CD4-positive, alpha-beta T cell treated with Interleukin-2 at 100 ng/mL for 4 hours (primary cell): Measurements from ENCODE around the gene NTN5.
"Not testable (repeated sequence)": the region's sequence is repeated elsewhere in the genome, so short reads cannot be mapped to it uniquely, and the experiment has no call there.

Experiments
- DNase-seq: peaks from one replicate; pipeline ENCODE4 v3.0.0-alpha.2; 2020; ENCODE audit warnings: low spot score

Gene NTN5

DNA sequence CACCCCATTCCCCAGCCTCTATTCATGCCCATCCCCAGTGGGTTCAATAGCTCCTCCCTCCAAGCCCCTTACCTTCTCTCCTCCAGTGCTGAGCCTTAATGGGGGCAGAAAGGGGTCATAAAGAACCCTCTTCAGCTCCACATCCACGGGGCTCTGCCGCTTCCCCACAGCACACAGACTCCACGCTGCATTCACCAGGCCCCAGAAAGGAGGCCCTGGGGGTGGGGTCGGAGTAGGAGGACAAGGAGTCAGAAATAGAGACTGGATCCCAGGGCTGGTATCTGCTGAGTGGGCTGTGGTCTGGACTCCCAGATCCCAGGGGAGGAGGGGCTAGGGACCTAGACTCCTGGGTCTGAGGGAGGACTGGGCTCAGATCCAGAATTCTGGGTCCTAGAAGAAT, 28.5 kb downstream of the NTN5 start:
- DNase-seq: no peak

DNA sequence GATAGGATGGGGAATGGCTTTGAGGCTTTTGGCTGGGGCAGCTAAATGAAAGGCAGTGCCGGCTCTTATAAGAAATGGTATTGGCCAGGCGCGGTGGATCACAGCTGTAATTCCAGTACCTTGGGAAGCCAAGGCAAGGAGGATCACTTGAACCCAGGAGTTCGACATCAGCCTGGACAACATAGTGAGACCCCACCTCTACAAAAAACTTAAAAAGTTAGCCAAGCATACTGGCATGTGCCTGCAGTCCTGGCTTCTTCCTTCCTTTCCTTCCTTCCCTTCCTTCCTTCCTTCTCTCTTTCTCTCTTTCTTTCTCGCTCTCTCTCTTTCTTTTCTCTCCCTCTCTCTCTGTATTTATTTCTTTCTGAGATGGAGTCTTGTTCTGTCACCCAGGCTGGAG, 30.0 kb downstream of the NTN5 start:
- DNase-seq: no peak

DNA sequence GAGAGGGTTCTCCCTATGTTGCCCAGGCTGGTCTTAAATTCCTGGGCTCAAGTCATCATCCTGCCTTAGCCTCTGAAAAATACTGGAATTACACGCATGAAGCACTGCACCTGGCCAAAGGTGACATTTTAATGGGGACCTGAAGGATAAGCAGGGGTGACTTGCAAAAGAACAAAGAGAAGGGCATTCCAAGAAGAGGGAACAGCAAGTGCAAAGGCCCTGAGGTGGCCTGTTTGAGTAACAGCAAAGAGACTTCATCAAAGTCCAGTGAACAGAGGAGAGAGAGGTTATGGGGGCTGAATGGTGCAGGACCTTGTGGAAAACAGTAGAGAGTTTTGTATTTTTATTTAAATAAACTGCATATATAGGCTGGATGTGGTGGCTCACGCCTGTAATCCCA, 31.0 kb downstream of the NTN5 start:
- DNase-seq: no peak

DNA sequence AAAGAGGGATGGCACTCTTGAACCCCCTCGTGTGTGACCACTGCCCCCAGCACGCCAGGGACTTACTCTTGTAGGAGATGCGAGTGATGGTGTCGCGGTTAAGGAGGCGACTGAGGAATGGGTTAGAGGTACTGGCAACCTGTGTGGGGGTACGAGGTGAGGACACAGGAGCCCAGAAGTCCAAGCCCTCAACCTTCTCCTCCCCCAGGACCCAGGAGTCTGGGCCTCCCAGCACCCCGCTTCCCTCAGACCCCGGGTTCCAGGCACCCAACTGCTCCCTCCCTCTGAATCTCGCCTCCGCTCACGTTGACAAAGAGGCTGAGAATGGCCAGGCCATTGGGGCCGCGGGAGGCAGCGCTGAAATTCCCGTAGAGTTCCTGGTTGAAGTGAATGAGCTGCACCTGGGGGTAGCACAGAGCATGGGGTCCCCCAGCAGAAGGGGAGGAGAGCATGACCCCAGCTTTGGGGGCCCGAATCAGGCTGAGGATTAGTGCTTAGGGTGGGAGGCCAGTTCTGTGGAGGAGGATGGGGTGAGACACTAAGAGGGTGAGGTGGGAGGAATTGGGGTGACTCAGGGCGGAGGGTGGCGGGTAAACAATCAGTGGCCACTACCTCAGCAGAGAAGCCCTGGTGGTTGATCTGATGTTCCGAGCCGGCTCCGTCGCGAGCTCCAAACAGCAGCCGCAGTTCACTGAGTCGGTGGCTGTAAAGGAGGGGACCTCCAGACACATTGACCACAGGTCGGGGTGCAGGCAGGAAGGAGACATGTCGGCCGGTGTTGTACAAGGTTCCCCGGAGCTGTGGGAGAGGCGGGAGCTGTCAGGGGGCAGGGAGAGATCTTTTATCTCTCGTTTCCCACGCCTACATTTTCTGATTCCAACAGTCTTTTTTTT, 33.1 kb downstream of the NTN5 start:
- peak; percentile 31 for DNase-seq

DNA sequence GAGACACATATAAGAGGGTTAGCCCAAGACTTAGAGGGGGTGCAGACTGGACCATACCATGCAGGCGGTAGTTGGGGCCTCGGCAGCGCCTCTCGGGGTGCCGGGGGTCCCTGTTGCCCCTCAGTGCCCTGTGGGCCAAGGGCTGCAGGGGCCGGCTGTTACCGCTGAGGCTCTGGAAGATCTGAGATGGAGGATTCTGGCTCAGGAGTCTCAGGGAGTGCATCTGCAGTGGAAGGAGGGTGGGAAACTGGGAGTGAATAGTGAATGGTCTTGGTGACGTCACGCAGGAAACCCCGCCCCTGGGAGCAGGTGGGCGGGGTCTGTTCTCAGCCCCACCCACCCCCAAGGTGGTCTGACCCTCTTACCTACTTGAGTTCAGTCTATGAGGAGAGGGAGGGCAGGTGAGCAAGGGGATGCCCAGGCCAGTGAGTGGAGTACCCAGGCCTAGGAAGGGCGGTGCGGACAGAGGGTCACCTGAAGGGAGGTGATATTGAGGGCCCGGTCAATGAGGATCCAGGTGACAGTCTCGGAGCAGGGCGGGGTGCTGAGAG, 33.9 kb downstream of the NTN5 start:
- DNase-seq: no peak

DNA sequence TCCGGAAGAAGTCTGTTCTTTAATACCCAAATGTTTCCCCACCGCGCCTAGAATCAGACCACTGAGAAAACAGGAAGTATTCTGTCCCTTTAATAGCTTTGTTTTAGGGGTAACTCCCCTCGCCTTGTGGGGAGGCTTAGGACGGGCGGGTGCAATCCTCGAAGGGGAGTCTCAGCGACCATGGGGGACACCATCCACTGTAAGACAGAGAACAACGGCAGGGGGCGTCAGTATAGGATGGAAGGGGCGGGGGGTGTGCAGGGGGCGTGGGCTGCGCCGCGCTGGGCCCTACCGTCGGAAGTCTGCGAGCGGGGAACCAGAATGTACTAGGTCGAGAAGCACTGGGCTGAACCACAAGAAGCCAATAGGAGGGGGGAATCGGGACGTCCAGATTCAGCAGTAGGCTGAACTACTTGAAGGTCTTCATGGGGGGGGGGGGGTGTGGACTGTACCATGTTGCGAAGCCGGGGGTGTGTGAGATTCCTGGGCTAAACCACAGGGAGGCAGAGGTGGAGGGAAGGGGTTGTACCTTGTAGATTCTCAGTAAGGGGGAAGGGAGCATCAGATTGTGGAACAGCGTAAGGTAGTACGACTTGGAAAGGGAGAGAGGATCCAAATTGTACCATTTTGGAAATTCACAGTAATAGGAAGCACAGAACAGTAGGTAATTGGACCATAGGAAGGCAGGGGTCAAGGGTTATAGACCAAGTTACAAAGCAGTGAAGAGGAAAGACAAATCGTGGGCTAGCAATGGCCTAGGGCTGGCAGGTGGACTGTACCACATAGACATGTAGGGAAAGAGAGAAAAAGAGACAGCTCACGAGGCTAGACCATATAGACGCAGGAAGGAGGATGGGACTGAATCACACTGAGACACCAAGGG, 34.6 kb downstream of the NTN5 start:
- peak; percentile 92 for DNase-seq

DNA sequence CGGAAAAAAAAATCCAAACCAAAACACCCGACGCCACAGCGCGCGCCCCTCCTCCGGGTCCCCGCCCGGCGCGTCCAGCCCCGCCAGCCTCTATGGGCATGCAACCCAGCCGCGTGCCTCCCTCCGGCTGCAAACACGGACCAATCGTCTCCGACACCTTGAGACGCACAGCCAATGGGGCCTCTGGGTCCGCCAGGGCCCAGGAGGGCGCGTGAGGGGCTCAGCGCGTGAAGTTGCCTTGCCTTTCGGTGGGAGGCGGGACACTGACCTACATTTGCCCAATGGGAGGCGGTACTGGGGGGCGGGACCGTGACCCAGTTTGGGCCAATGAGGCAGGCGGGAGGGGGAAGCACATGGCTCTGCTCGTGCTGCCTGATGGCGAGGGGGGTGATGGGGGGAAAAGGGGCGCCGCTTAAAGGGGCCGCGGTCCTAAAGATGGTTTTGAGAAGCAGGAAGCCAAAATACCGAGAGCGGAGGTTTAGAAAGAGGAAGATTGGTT, 35.3 kb downstream of the NTN5 start:
- peak; percentile 100 for DNase-seq

DNA sequence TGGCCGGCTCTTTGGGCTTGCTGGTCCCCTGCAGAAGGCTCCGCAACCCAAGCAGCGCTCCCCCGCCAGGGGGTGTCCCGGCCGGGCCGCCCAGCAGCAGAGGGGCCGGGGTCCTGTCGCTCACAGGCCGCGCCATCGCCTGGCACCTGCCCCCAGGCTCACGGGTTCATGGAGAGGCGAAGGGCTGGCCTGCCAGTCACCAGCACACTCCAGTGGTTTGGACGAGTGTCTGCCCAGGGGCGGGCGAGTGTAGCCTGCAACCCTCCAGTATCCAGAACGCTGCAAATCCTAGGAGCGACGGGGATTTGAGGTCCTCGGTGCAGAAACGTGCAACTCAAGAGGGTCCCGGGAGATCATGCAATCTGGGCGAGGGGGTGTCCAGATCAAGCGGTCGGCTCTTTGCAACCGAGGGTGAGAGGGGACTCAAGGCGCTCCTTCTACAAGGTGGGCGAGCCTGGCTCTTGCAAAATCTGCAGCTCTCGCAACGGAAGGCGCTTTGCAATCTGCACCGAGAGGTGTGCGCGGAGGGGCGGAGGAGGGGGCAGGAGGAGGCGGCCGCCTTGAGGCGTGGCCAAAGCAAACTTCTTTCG, 35.9 kb downstream of the NTN5 start, which contains the start of gene DBP:
TSS of gene DBP (minus strand) at position 521 of the 590 bp plus-strand sequence. CDS start at position 136, 385 bp downstream.
- no peak for DNase-seq

DNA sequence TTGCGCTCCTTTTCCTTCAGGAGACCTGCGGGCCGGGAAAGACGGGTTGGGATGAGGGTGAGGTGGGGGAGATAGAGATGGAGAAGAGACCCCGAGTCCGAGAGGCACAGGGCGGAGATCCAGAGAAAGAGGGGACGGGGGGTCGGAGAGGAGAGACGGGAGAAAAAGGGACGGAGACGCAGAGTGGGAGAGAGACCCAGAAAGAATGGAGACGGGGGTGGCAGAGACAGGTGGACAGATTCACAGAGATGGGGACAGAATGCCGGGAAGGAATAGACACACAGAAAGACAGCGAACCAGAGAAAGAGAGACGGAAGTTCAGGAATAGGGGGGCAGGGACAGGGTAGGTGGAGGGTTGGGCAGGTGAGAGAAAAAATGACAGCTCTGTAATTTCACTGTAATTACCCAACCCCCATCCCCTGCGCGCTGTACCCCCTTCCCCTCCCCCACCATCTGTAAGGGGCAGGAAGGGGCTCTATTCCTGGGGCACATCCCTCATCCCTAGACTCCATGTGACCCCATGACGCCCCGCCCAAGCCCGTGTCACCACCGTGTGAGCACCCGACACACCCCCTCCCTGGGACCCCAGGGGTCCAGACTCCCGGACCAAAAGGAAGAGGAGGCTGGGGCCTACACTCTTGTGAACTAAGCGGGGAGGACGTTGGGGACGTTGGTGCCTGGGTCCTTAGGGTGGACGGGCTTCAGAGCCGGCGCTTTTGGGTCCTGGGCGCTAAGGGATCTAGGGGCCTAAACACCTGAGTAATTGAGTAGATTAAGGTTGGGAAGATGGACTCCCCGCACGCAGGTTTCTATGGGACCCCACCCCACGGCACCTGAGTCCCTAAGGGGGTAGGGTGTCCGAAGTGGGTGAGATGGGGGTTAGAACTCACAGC, 36.6 kb downstream of the NTN5 start:
- no peak for DNase-seq

DNA sequence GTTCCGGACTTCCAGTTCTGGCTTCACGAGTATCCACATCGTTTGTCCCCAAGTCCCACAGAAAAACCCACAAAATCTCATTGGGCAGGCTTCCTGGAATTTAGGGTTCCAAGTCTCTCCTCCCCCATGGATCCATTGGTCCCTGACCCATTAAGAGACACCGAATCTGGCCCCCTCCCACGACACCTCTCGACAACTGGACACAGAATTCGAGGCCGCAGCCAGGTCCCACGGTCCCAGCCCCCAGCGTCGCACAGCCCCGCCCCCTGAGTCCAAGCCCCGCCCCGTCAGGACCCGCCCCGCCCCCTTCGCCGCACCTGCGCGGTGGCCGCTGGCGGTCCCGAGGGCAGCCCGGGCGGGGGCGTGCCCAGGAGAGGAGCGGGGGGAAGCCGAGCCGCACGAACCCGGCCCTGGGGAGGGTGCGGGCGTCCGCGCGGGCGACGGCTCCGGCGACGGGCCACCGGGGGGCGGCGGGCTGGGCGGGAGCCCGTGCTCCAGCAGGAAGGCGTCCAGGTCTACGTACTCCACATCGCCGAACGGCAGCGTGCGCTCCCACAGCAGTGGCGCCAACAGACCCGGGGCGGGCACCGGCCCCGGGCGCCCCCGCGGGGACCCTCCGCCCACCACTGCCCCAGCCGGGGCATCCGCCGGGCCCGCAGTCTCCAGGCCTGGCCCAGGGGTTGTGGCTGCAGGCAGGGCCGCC, 37.4 kb downstream of the NTN5 start:
- DNase-seq: peak; percentile 59

DNA sequence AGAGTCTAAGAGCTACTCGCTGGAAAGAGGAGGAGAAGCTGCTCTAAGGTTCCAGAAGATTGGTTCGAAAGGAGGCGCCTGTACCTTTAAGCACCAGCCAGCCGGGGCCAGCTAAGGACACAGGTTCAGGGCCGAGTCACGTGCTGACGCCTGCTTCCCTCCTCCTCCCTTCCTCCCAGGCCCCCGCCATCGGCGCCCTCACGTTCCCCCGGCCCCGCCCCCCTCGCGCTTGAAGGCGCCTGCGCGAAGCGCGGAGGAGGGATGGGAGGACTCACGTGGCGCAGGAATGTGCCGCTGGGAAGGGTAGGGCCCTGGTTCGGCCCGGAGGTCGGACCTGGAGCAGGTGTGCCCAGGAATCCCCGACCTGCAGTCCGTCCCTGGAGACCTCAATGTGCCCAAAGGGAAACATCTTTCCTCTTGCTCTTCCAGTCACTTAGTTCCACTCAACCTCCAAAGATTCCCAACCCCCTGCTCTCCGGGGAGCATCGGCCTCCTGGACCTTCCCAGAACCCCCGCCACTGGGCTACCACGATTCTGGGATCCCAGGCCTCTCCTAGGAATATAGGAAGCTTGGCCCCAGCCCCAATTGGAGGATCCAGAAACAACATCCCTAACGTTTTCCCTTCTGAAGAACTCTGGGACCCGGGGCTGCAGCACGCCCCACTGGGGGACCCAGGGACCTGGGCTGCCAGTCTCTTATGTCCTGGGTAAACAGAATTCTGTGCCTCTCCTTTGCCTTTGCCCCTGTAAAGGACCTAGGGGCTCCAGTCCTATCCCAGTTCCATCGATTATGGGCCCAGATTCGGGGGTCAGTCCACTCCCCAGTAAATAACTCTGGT, 38.2 kb downstream of the NTN5 start:
- DNase-seq: peak; percentile 92

DNA sequence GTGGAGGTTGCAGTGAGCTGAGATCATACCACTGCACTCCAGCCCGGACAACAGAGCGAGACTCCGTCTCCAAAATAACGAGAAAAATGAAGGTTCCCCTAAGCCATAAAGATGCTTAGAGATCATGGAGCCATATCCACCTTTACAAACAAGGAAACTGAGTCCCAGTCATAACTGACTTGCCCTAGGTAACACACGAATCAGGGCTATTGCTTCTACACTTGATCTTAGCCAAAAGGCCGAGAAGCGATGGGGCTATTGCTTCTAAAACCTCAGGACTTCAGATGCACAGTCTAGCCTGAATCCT, 38.8 kb downstream of the NTN5 start:
- no peak for DNase-seq

DNA sequence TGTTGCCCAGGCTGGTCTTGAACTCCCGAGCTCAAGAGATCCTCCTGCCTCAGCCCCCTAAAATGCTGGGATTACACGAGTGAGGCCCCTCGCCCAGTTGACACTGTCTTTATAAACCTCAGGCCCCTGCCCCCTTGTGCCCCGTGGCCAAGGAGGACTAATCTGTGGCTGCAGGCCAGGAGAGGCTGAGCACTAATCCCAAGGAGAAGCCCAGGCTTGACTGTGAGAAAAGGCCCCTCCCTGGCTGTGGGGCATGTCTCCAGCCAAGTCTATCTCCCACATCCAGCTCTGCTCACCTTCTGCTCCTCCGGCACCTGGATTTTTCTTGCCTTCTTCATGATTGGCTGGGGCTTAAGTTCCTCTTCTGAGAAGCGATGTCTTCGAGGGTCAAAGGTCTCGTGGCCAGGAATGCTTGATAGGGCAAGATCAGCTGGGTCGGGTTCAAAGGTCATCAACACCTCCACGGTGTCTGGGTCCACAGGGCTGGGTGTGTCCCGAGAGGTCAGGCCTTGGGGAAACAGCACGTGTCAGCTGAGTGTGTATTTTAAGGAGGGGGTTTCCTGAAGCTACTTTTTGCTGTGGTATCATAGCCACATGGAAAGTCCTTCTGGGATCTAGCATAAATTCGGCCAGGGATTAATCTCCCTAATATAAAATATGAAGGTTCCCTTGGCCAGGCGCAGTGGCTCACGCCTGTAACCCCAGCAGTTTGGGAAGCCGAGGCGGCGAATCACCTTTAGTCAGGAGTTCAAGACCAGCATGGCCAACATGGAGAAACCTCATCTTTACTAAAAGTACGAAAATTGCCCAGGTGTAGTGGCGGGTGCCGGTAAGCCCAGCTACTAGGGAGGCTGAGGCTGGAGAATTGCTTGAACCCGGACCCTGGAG, 39.4 kb downstream of the NTN5 start:
- no peak for DNase-seq

DNA sequence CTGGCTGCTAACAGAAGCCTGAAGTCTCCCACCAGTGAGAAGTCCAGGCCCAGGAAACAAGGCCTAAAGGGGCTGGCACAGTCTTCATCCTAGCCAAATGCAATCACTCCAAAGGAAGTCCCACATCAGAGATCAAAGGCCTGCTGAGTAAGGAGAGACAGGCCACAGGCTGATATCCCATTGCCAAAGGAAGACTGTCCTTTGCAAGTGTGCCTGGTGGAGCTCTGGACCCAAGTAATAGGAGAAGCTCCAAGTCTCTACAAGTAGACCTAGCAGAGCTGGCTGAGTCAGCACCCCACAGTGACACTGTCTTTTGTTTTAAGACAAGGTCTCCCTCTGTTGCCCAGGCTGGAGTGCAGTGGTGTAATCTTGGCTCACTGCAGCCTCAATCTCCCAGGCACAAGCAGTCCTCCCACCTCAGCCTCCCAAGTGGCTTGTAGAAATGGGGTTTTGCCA, 40.1 kb downstream of the NTN5 start:
- no peak for DNase-seq

DNA sequence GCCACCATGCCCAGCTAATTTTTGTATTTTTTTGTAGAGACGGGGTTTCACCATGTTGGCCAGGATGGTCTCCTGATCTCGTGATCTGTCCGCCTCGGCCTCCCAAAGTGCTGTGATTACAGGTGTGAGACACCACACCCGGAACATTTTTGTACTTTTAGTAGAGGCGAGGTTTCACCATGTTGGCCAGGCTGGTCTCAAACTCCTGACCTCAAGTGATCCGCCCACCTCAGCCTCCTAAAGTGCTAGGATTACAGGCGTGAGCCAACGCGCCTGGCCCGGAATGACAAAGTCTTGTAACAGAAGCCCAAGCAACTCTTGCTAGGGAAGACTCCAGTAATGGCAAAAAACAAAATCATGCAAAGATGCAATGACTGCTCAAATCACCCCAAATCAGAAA, 40.5 kb downstream of the NTN5 start:
- DNase-seq: not testable (repeated sequence)

DNA sequence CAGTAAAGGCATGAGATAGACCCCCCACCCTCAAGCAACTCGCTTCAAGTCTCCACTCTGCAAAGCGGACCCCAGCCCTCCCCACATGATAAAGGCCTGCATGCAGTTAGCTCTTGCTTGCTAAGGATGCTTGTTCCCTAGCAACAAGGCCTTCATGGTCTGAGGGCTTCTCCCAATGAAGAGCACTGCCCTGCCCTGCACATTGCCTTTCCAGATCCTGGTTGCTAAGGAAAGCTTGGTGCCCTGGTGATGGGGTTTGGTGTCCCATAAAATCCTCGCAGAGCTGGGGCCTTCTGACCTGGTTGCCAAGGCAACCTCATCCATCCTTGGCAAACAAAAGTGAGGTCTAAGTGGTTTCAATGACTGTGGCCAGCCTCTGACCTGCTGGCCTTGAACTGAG, 41.6 kb downstream of the NTN5 start:
- DNase-seq: no peak

DNA sequence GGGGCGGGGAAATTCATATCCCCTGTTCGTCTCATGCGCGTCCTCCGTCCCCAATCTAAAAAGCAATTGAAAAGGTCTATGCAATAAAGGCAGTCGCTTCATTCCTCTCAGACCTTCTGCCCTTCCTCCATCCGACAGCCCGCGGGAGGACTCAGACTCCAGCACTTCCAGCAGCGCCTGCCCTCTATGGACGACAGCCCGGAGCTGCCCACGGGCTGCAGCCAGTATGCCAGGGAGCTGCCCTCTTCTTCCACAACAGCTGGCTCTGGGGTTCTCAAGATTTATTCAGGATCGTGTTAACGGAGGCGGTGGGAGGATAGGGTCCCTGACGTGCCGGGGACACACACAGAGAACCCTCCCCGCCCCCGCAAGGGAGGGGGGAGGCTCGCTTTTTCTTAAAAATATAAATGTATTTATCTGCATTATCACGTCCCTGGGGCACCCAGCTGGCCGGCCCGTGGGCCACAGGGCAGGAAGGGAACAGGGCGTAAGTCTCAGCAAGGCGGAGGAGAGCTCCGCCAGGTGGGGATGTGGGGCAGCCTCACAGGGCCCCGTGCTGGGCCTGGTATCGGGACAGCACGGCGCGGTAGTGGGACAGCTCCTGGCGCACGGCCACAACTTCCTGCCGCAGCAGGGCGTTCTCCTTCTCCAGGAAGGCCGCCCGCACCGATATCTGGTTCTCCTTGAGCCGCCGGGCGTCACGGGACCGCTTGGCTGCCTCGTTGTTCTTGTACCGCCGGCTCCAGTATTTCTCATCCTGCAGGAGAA, 42.3 kb downstream of the NTN5 start:
- DNase-seq: no peak
